Measurements from ENCODE around the gene PDCD1LG2.
"Not testable (repeated sequence)": the region's sequence is repeated elsewhere in the genome, so short reads cannot be mapped to it uniquely, and the experiment has no call there.

DNA sequence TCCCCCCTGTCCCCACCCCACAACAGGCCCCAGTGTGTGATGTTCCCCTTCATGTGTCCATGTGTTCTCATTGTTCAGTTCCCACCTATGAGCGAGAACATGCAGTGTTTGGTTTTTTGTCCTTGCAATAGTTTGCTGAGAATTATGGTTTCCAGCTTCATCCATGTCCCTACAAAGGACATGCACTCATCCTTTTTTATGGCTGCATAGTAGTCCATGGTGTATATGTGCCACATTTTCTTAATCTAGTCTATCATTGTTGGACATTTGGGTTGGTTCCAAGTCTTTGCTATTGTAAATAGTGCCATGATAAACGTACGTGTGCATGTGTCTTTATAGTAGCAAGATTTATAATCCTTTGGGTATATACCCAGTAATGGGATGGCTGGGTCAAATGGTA, 15.6 kb upstream of the PDCD1LG2 start:
- TF ChIP-seq, protein P1, sequence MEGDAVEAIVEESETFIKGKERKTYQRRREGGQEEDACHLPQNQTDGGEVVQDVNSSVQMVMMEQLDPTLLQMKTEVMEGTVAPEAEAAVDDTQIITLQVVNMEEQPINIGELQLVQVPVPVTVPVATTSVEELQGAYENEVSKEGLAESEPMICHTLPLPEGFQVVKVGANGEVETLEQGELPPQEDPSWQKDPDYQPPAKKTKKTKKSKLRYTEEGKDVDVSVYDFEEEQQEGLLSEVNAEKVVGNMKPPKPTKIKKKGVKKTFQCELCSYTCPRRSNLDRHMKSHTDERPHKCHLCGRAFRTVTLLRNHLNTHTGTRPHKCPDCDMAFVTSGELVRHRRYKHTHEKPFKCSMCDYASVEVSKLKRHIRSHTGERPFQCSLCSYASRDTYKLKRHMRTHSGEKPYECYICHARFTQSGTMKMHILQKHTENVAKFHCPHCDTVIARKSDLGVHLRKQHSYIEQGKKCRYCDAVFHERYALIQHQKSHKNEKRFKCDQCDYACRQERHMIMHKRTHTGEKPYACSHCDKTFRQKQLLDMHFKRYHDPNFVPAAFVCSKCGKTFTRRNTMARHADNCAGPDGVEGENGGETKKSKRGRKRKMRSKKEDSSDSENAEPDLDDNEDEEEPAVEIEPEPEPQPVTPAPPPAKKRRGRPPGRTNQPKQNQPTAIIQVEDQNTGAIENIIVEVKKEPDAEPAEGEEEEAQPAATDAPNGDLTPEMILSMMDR (IDR thresholded peaks at IDR 0.05; ENCODE audit: low read length), result not testable (repeated sequence)
- TF ChIP-seq EZH2 (optimal IDR thresholded peaks at IDR 0.05; ENCODE audit: low read depth, low read length); EZH2phosphoT487 (IDR thresholded peaks at IDR 0.05; ENCODE audit: low read length): not testable (repeated sequence)
